ENCODE data around the gene KCNMA1.

- TF ChIP-seq CTCF (IDR thresholded peaks at IDR 0.05) (no peak), EZH2 (IDR thresholded peaks at IDR 0.05; ENCODE audit: borderline replicate concordance, insufficient read depth, low read depth, low read length, poor library complexity, severe bottlenecking) (no peak)
Observed at GRCh38 chr10:77496941-77497420, 140.6 kb downstream of the KCNMA1 start.

All from B cell (primary cell).